ENCODE measurements around the gene ZNRD2.

DNA sequence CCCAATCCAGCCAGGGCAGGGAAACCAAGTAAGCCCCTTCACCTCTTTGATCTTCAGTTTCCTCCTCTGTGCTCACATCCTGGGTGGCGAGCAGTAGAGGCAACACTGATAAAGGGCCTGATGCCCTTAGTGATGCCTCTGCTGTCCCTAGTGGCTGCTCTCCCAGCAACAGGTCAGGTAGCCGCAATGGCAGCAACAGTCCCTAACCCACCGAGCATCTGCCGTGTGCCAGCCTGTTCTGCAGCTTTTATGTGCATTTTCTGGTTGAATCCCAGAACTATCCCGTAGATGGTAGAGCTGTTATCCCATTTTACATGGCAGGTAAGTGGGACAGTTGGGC is 40.1 kb upstream of the ZNRD2 start:
- TF ChIP-seq EZH2 (optimal IDR thresholded peaks at IDR 0.05; ENCODE audit: low read depth, low read length) (no peak), CTCF (IDR thresholded peaks at IDR 0.05; ENCODE audit: low read length) (peak; percentile 34)
